Embryonic facial prominence (tissue), 1 donor: ENCODE measurements around the gene CDKL1.
"Not testable (repeated sequence)": the region's sequence is repeated elsewhere in the genome, so short reads cannot be mapped to it uniquely, and the experiment has no call there.

Experiments used
- DNase-seq: peaks from one replicate; pipeline ENCODE4 v3.0.0-alpha.2; 2016; ENCODE audit errors: extremely low spot score

The CDKL1 gene

DNA sequence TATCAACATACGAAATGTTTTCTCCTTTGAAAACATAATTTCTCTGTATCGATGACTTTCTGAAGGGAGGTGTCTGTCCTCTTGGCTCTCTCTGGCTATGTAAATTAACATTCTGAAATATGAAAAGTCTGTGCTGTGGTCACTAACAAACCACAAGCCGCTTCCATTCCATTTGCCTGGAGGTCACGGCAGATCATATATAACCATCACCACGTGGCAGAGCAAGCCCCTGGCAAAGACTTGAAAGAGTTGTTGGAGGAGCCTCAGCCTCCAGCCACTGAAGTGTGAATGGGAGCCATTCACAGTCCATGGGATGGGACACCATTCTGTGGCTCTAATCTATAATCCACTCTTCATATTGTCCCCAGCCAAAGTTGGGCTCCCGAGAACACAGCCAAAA lies 39.6 kb downstream of the CDKL1 start:
- no peak for DNase-seq

DNA sequence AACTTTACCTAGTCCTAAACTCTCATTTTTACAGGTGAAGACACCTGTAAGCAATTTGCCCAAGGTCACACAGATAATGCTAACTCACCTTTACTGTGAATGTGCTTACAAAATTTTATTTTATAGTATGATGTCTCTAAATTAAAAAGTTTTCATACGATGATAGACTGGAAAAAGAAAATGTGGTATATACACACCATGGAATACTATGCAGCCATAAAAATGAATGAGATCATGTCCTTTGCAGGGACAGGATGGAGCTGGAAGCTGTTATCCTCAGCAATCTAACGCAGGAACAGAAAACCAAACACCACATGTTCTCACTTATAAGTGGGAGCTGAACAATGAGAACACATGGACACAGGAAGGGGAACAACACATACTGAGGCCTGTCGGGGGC lies 40.4 kb downstream of the CDKL1 start:
- DNase-seq, result not testable (repeated sequence)

DNA sequence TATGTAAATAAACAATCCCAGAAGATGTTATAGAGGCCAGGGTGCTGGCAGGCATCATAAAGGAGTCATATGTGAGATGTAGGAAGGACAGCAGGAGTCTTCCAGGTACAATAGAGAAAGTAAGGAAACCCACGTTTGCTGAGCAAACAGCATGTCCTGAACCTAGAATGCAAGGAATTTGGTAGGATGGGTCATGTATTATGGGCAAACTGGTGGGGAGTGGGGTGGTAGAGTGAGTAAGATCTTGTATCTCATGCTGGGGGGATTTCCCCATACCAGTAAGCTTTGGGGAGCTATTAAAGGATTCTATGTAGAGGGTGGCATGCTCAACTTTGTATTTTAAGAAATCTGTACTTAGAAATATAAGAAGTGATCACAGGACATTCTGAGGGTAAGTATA lies 41.0 kb downstream of the CDKL1 start:
- DNase-seq, result no peak

DNA sequence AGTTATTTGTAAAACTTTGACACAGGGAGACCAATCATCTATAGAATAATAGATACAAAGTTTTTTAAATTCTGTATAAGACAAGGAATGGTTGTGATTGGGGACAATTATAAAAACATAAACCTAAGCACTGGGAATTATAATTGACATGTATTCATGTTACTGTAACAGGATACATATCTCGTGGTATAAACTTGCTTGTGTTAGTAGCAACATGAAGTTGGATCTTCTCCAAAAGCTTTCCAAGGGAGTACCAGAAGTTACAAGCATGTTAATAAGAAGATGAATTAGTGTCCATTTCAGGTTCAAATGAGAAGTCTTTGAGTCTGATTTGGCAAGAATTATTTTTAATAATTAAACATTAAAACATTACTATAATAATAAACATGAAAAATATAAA lies 42.2 kb downstream of the CDKL1 start:
- peak; percentile 25 for DNase-seq

DNA sequence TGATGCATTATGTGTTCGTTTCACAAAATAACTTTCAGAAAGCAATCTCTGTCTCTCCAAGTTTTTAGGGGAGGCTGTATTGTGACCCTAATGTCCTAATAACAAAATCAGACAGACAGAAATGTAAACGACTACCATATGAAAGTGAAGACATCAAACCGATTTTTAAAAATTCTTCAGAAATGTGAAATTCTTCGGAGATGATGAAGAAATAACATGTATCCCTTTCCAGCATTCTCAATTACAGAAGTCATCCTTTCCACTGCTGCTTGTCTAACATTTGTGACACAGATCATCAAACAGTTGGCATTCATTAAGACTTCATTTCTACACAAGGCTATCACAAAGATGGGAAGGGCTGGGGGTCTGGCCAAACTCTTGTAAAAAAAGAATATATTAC lies 43.6 kb downstream of the CDKL1 start:
- no peak for DNase-seq

DNA sequence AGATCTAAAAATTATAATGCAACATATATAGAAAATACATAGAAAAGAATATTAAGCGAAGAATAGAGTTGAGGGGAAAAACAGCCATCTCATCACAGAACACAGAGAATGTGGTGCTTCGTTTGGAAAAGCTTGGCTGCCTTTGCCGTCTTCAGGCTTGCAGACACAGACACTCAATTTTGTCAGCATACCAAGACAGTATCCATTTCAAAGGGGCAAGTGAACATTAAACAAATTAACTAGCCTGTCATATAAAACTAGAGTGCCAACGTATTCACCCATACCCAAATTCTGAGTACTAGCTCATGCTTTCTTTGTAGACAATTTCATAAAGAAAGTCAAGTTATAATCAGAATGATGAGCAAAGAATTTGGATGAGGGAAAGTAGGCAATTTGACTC lies 44.1 kb downstream of the CDKL1 start:
- no peak for DNase-seq

DNA sequence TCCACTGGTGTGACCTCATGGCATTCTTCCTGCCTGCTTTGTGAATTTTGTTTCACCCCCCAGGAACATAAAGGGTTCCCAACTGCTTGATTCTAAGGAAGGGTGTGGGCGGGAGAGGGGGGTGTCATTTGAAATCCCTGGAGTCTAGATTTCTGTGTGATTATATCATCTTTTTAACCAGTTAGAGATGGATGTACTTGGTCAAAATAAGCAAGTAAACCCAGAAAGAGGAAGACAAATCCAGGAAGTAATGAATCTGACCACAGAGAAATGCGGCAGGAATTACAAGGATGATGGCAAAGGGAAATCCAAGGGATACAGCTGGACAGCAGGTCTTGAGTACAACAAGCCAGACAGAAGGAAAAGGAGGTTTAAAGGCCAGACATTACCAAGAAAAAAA lies 45.7 kb downstream of the CDKL1 start:
- DNase-seq, result no peak

DNA sequence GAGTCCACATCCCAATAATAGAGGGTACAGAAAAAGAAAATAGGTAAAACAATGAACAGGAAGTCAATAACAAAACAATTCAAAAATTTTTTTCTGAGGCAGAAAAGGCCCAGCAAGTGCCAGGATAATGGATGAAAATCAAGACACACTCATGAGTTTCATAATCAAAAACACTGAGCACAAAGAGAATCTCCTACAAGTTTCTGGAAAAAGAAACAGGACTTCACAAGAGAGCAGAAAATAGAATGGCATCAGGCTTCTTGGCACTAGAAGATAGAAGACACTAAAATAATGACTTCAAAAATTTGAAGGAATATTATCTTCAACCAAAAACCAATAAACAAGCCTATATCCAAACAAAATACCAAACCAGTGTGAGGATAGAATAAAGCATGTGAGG lies 47.7 kb downstream of the CDKL1 start:
- no peak for DNase-seq

DNA sequence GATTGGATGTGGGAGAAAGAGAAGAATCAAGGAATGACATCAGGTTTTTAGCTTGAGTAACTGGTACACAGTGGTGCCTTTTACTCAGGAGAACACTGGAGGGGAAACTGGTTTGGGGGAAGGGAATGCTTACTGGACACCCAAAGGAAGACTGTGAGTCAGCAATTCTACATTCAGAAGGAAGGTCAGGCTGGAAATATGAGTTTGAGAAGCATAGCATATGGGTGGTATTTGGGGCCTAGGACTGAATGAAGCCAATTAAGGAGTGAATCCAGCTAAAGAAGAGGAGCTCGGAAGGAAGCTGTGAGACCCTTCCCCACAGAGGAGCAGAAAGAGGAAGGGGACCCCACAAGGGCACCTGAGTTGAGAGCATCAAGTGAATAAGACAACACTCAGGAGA lies 49.2 kb downstream of the CDKL1 start:
- DNase-seq, result no peak

DNA sequence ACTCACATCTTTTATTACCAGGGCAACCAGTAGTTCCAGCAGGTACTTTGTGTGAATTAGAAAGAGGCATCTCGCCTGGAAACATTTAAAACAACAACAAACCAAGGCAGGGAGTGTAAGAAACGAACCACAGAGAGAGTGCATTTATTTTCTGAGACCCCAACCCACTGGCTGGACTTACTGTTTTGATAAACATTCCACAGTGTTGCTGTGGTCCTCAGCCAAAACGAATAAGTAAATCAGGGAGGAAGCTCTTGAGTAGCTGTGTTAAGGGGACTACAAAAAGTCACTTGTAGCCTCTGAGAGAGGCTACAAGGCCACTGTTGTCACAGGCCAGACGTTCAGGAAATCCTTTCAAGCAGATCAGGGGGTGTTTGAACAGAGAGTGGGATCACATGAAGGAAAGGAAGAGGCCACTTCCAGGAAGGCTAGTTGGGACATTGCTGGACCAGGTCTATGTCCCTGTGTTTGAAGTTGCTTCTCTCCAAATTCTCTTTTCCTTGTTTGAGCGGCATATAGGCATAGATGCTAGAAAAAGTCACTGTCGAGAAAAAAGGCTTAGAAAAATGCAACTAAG lies 50.7 kb downstream of the CDKL1 start:
- no peak for DNase-seq

DNA sequence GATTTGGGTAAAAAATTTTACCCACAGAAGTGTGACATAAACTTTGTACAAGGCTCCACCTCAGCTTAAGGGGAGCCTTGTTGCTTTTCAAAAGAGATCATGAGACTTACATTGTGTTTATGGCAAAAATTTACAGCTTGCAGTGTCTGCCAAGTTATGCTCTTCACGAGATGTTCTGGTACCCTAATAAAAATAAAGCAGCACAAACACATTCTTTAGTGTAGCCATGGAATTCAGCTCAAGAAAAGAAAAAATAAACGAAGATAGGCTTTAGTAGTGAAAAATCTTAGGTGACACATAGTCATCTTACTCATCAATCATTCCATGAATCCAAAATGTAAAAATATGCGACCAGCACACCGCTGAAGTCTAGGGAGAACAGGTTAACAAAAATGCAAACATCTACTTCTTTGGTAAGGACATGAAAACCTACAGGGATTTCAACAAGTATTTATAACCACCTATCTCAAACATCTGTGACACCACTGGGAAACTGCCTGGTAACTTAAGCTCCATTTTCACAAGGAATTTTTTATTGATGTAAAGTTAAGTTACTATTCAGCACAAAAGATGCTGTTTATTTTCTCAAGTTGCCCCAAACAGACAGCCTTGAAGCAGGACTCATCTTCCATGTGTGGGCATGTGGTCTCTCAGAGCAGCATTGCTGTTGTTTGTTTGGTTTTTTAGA lies 51.7 kb downstream of the CDKL1 start:
- DNase-seq, result no peak

DNA sequence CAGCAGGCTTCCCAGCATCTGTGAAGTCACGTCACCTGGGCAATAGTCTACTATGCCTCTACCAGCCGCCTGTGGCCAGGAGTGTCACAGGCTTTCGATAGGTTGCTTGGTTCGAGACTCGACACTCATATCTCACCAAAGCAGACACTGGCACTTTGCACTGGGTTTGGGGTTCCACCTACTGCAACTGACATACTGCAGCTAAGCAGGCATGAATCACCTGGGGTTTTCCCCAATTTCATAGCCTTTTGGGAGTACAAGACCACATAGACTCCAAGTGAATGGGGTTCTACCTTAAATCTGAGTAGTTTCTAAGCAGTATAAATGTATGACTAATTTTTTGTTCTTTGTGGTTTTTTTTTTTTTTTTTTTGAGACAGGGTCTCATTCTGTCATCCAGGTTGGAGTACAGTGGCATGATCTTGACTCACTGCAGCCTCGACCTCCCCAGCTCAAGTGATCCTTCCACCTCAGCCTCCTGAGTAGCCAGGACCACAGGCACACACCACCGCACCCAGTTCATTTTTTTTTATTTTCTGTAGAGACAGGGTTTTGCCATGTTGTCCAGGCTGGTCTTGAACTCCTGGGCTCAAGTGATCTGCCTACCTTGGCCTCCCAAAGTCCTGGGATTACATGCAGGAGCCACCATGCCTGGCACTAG lies 52.4 kb downstream of the CDKL1 start:
- no peak for DNase-seq

DNA sequence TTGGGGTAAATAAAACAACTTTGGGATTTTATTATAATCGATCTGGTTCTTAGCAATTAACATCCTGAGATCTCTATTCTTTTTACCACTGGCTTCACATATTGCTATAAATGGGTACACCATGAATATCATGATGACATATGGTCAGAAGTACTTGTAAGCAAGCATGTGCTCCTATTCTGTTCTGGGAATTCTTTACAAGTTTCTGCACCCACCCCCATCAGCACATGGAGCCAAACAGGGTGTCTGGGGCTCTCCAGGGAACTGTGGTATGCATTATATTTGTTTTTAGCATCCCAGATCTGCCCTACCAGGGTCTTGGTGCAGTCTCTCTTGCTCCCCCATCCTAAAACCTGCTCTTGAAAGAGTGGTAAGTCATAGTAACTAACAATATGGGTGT lies 53.2 kb downstream of the CDKL1 start:
- DNase-seq, result no peak

DNA sequence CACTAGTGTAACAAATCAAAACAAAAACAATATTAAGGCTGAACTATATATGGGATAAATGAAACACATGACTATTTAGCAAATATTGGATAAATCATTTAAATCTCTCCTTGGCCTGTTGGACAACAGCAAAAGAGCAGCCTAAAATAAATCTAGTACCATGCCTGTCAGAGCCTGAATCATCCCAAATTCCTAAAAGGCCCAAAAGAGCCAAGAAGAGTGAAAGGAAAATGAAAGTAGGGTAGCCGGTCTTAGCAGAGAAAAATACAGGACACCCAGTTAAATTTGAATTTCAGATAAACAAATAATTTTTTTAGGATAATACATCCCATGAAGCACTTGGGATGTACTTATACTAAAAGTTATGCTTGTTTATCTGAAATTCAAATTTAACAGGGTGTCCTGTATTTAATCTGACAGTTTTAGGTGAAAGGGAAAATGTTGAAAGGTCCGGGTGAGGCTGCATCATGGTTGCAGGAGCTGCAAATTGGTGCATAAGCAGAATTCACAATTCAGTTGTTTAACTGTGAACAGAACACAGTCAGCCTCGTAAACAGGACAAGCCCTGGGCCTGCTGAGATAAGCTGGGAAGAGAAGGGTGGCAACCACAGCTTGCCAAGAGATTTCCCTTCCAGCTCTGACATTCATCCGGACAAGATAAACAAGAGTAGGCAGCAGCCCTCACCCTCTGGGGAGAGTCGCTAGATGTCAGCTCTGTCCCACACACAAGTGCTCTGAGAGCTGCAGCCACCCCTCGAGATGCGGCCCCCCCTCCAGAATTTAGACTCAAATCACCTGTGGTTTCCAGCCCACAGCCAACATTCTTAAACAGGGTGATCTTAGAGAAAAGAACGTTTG lies 54.2 kb downstream of the CDKL1 start:
- no peak for DNase-seq

DNA sequence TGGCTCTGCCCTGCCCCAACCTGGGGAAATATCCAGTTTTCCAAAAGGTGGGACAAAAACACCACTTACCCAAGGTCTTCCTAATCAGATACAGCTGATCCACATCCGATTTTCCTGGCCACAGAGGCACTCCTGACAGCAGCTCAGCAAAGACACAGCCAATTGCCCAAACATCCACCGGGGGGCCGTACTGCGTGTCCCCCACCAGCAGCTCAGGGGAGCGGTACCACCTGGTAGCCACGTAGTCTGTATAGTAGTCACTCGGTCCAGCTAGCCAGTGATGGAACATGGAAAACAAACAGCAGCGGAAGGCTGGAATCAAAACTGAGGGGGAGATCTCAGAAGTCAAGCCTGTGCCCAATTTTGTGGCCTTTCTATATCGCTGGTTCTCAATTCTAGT lies 55.7 kb downstream of the CDKL1 start:
- no peak for DNase-seq

DNA sequence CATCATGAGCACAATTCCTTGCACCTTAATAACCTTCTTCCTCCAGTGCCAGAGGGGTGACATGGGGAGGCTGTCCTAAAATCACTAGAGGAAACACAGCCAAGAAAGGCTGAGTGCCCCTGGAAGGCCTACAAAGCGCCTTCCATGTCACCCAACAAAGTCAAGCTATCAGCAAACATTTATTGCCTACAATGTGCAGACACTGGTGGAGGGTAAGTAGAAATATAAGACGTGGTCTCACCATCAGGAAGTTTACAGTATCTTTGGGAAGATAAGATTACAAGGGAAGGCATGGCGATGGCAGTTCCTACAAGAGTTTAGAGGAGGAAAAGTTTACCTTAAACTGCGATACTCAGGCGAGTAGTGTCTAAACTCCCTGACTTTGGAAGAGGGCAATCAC lies 56.6 kb downstream of the CDKL1 start:
- DNase-seq, result no peak

DNA sequence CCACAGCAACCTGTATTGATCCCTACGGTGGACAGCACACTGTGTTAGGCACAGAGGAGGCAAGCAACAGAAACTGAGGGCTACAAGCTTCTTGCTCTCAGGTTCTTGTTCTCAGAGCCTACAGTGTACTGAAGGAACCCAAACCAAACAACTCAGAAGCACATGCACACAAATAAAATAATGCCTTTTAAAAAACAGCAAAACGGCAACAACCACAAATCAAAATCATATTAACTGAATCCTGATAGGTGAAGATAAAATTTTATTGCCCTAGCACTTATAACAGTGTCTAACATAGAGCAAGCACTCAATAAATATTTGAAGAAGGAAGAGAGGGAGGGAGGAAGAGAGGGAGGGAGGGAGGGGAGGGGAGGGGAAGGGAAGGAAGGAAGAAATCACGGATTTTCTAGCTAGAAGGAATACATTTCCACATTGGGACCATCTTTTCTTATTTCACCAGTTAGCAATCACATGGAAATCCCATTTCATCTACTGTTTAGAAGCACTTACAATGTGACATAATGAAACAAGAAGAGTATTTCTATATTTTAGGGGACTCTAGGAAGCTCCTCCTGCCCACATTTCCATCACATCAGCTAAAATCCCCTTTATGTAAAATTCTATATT lies 57.4 kb downstream of the CDKL1 start:
- DNase-seq, result no peak

DNA sequence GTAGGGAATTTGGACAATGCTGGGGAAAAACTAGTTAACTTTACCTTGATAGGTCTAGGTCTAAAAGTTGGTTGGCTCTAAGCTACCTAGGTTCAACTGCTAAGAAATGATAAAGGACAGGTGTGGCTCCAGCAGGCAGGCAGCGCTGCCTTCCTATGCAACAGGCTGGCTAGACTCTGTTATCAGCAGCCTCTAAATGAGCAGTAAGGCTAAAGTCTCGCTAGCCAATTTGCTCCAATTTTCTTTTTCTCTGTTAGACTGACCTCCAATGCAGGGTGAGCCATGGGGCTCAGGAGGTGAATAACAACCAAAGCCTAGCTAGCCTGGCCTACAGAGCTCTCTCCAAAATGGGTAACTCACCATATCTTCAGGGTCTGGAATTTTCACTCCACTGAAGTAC lies 58.1 kb downstream of the CDKL1 start:
- no peak for DNase-seq

DNA sequence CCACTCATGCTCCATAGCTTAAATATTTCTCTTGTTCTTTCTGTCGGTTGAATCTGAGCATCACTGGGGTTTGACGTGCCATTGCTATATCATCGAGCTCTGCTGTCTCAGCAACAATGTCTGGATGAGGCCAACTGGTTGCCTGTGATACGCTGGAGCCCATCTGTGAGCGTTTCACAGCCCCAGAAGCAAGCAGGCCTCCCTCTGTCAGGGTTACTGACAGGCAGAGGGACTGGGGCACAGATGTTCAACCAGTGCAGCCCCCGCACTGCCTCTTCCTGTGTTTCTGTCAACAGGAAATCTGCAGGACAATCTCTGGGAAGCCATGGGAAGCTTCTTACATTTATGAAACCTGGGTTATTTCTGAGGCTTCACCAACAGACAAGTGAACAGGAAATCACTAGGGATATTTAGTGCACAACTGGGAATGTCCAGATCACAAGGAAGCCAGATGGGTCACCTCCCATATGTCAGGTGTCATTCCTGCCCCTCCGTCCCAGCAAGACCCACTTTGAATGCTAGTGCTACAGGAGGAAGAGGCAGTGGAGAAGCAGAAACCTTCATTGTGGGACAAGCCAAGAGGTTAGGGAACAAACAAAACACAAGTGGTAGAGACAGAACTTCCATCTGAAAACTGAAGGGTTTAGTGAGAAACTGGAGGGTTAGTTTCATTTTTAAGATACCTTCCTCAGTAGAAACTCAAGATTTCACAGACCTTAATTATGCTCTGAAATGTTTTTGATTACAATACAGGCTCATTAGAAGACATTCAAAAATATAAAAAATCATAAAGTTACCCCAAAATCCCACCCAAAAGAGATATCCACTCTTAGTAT lies 60.5 kb downstream of the CDKL1 start:
- no peak for DNase-seq

DNA sequence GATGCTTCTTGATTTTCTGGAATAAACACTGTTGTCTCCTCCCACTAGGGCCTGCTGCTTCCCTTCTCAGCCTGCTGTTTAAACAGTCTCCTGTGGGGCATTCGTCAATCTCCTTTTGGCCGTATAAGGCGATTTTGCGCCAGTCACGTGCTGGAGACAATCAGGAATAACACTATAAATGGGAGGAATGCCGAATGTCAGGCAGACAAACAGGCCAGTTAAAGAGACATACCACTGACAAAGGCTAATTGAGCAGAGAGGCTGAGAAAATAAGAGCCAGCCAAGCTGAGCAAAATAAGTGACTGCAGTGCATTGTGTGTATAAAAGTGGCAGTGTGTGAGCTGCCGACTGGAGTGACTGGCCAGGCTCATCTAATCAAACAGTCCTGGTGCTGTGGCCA lies 61.3 kb downstream of the CDKL1 start:
- no peak for DNase-seq

DNA sequence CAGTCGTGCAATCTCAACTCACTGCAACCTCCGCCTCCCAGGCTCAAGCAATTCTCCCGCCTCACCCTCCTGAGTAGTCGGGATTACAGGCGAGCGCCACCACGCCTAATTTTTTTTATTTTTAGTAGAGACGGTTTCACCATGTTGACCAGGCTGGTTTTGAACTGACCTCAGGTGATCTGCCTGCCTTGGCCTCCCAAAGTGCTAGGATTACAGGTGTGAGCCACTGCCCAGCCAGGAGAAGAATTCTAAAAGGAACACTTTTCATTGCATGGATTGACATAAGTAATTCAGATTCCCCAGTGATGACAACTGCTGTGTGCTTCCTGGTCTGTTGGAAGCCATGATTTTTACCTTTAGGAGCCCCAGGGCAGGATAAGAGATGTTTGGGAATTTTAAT lies 62.5 kb downstream of the CDKL1 start:
- no peak for DNase-seq
